Dermis microvascular lymphatic vessel endothelial cell (primary cell): ENCODE results near the gene PTRHD1. TPM values are rescaled to one million over a fixed set of nuclear protein-coding genes. Genes with fewer than 3 reads are reported as not detected.

ENCODE experiments used
- DNase-seq, 2 donors: peaks; one replicate each; pipeline versions ENCODE4 v3.0.0 to v3.0.0-alpha.2; 2010; ENCODE audit warnings: low read depth in 2 of 2
- total RNA-seq: library from RNA; depleted of rRNA; stranded (reverse); fragments of >200 nt; gene quantifications from 2 replicates; pipeline ENCODE4 v1.2.1, GENCODE V29; 2014

Gene PTRHD1
- total RNA-seq, 1 donor from 2014 or later = 36.7 TPM

- peak in 1 of 2 donors; percentile 45 for DNase-seq
Observed at GRCh38 chr2:24830351-24830750, 37.2 kb upstream of the PTRHD1 start.

DNA sequence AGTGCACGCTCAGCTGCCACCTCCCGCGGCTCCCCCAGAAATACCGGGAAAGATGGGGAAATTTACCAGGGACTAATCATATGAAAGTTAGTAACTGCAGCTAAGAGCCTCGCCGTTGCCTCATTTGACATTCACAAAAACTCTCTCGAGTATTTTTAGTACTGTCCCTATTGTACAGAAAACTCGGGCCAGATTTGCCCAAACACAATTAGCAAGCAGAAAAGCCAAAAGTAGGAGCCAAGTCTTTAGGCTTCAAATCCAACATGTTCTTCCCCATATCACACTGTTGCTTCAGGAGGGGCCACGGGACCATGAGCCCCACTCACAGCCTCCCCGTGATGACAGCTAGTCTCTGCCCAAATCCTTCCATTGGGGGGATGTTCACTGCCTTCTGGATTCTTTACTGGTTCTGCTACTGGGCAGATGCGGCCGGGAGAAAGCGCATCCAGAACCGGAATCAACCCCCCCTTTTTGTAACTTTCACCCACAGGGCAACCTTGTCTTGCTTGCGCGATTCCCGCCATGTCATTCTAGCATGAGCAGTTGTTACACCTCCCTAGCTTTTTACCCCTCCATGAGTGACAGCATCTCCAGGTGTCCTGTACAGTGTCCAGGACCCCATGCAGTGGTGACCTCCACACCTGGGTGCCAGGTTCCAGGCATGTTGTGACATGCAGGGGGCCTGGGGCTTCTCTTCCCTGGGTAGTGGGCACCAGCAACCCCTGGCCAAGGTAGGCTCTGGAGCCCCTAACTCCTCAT is 35.2 kb upstream of the PTRHD1 start:
- DNase-seq = no peak

GRCh38 chr2:24827321-24828237 is 34.4 kb upstream of the PTRHD1 start:
- DNase-seq = peak; percentile 78 to 89

DNA sequence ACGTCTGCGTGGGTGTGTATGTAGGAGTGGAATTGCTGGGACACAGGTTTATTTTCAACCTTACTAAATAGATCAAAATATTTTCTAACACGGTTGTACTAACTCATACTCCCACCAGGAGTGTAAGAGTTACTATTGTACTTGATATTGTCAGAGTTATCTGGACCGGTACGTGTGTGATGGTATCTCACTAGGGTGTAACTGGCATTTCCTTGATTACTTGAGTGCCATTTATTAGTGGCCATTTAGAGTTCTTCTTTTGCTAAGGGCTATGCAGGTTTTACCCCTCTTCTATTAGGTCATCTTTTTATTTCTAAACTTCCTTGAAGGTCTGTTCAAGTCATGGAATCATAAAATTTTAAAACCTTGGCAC is 33.6 kb upstream of the PTRHD1 start:
- peak in 1 of 2 donors; percentile 25 for DNase-seq

GRCh38 chr2:24825883-24826772 is 32.9 kb upstream of the PTRHD1 start:
- DNase-seq = peak; percentile 10 to 51

GRCh38 chr2:24824966-24825882 is 32.0 kb upstream of the PTRHD1 start:
- DNase-seq = peak in 1 of 2 donors; percentile 21

- no peak for DNase-seq
Observed at GRCh38 chr2:24824071-24824588, 30.9 kb upstream of the PTRHD1 start.

DNA sequence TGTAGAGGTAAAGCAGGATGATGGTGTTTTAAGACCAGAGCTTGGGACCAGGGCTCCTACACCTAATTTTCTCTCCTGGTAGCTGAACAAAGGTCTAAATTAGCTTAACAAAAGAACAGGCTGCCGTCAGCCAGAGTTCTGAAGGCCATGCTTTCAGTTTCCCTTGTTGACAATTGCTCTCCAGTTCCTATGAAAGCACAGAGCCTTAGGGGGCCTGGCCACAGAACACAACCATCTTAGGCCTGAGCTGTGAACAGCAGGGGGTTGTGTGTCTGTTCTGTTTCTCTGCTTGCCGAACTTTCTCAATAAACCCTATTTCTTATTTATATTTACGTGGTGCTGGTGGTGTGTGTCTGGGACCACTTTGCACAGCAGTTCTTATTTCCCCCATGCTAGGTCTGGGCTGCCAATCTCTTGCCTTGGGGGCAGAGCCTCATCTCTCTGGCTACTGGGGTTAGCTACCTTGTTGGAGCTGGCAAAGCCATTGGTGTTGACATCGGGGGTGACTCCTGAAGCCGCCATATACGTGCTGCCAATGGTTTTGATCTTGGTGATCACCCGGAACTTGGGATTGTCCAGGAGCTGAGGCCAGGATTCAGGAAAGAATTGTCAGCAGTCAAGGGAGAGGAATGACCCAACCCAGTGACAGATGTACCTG is 29.0 kb upstream of the PTRHD1 start:
- no peak for DNase-seq

GRCh38 chr2:24821433-24821891 is 28.3 kb upstream of the PTRHD1 start:
- no peak for DNase-seq

DNA sequence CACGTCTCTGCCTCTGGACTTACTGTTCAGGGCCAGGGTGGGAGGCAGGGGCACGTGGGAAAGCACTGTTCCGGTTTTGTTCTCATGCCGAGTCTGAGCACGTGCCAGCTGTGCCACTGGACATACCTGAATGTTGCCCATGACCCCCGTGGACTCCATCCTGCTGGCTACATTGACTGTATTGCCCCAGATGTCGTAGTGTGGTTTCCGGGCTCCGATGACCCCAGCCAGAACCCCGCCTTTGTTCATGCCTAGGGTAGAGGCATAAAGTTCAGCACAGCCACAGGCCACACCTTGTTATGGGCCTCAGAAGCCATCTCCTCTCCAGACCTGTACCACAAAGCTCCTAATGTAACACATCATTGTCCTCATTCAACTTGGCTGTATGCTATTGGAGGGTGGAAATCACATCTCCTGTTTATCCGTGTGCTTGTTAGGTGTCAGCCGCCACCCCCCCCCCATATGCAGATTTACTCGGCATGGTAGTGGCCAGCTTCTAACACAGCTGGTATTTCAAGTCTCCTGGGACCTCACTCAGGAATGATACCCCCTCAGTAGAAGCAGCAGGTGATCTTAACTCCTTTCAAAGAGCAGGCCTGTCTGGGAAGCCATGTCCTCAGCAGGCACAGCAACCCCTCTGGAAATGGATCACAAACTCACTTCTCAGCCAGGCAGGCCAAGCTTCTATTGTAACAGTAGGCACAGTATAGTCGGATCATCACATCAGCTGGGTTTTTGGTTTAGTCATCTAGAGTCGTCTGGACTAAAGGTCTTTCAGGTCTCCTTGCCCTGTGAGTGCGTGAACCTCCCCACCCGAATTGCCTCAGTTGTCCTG is 27.6 kb upstream of the PTRHD1 start:
- DNase-seq = no peak

DNA sequence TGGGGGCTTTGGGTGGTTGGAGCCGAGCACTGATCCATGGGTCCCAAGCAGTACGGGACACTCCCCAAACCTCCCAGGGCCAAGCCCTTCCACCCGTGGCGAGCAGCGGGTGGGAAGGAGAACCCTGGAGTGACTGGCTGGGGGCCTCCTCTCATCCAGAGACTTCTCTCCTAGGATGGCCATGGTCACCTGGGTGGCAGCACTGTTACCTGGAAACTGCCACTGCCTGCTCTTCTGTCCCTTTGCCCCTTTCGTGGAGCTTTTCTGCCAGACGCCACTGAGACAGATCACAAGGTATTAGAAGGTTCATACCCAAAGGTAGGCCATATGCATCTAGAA is 27.0 kb upstream of the PTRHD1 start:
- DNase-seq = no peak

- no peak for DNase-seq
Observed at GRCh38 chr2:24819442-24820174, 26.4 kb upstream of the PTRHD1 start.

DNA sequence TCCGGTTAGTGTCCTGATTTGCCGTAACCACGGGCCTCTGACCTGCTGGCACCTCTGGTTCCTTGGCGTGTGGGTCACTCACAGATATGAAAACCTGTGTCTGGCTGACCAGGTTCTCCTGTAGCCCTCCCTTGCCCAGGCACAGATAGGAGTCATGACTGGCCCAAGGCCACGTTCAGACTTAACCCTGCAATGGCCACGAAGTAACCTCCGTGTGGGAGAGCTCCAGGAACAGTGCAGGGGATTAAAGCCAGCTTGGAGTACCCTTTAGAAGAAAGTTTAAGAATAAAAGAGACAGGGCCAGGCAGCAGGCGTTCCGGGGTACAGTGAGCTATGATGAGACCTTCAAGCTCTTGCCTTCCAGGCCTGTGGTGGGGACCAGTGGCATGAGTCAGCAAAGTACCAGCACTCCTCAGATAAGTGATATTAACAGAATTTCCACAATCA is 25.6 kb upstream of the PTRHD1 start:
- DNase-seq = no peak

- peak in 1 of 2 donors; percentile 84 for DNase-seq
Observed at GRCh38 chr2:24816884-24817283, 23.7 kb upstream of the PTRHD1 start.

DNA sequence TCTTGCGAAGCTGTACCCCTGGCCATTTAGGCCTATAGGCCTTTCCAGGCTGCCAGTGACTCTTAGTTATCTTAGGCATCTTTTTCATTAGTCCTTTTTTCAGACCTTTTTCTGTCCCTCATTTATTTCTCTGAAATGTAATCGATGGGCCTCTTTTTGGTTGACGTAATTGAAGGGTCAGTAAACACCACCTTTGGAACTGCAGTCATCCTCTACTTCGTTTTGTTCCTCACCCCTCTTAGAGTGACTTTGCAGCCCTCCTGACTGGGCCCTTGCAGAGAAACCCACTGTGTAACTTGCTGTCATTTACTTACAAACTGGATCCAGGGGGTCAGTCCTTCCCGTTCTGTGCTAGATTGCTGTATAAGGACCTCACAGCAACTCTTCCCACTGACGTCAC is 23.2 kb upstream of the PTRHD1 start:
- no peak for DNase-seq

- no peak for DNase-seq
Observed at GRCh38 chr2:24815171-24815570, 22.0 kb upstream of the PTRHD1 start.

DNA sequence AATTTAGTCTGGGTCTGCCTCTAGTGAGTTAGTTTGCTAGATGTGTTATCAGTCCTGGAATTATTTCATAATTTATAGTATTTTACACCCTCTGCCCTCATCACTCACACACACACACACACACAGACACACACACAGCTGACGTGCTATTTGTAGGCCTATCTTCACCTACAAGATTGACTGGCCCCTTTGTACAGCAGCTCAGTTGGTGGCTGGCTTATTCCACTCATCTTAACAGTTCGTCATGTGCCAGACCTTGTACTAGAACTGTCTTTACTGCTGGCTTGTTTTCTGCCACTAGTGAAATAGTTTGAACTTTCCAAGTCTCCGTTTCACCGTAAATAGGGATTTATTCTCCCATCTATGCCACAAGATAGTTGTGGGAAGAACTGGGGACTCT is 21.3 kb upstream of the PTRHD1 start:
- no peak for DNase-seq

DNA sequence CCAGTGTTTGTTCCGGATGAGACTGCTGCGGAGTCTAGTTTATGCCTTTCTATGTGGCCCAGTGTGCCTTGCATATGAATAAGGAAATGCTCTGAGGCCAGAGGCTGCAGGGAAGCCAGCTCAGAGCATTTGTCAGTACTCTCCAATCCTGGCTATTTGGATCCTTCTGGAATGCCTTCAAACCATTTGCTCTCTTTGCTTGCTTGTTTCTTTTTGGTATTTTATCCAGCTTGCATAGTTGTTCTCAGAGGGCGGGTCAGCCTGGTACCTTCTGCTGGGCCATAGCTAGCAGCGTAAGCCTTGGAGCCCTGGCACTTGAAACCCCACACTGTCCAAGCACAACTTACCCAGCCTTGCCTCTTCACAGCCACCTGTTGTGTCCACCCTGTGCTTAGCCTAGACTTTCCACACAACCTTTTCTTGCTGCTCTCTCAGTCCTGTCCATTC is 20.5 kb upstream of the PTRHD1 start:
- no peak for DNase-seq
